ENCODE measurements around the gene FLNA.

Gene FLNA

DNA sequence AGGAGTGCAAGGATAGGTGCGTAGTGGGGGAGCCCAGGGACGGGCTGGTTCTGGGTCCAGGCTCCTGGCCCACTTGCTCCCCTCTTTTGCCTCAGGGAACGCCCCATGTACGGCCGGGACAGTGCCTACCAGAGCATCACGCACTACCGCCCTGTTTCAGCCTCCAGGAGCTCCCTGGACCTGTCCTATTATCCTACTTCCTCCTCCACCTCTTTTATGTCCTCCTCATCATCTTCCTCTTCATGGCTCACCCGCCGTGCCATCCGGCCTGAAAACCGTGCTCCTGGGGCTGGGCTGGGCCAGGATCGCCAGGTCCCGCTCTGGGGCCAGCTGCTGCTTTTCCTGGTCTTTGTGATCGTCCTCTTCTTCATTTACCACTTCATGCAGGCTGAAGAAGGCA is 6.4 kb upstream of the FLNA start:
- H3K4me2 ChIP-seq (ENCODE audit: low read length) = peak overlapping the region; percentile 73; the same call in 1 of the 2 replicates

DNA sequence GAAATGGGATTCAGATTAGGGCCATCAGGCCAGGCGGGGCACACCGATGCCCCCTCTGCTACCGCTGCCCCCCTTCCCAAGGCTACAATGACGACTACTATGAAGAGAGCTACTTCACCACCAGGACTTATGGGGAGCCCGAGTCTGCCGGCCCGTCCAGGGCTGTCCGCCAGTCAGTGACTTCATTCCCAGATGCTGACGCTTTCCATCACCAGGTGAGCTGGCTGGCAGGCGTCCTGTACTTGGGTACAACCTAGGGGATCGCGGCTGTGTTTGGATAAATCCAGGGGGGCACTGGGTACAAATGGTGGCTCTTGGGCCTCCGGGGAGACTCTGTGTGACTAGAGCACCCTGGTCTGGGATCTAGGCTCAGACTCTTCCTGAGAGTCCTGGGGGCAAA is 5.7 kb upstream of the FLNA start:
- peak overlapping the region; percentile 96 for H3K9ac ChIP-seq (ENCODE audit: low read length)
- H3K27ac ChIP-seq (ENCODE audit: low read depth, low read length, poor library complexity, severe bottlenecking) = no peak overlapping the region
- no peak for TF ChIP-seq EZH2 (IDR thresholded peaks at IDR 0.05; ENCODE audit: borderline replicate concordance, low read length)

More for the DNA sequence above, 6.4 kb upstream of the FLNA start:
- Histone ChIP-seq H3K79me2 (ENCODE audit: insufficient read depth, low read length) (no peaks in the 10 kb centered on the region; the same call in 1 of the 2 replicates), H2AFZ (ENCODE audit: low read length) (no peak overlapping the region), H3K4me3 (ENCODE audit: low read depth, low read length, poor library complexity, severe bottlenecking) (peak overlapping the region; percentile 90), H3K9ac (ENCODE audit: low read length) (peak overlapping the region; percentile 96; the same call in 1 of the 2 replicates), H3K9me3 (ENCODE audit: low read length) (no peaks in the 10 kb centered on the region), H3K27me3 (ENCODE audit: insufficient read depth, low read length) (no peaks in the 10 kb centered on the region), H4K20me1 (ENCODE audit: insufficient read depth, low read length) (no peaks in the 10 kb centered on the region), H3F3A (ENCODE audit: insufficient read depth, low read length) (no peaks in the 10 kb centered on the region), H3K4me1 (ENCODE audit: insufficient read depth, low read length, severe bottlenecking) (peaks cover 25% of the 10 kb centered on the region), H3K36me3 (ENCODE audit: insufficient read depth, low read length) (peaks cover 8% of the 10 kb centered on the region), H3K9me2 (ENCODE audit: low read depth, low read length) (no peaks in the 10 kb centered on the region), H3K27ac (ENCODE audit: low read depth, low read length, poor library complexity, severe bottlenecking) (no peak overlapping the region)
- TF ChIP-seq EZH2 (IDR thresholded peaks at IDR 0.05; ENCODE audit: borderline replicate concordance, low read length) = no peak
- TF ChIP-seq, protein P1, sequence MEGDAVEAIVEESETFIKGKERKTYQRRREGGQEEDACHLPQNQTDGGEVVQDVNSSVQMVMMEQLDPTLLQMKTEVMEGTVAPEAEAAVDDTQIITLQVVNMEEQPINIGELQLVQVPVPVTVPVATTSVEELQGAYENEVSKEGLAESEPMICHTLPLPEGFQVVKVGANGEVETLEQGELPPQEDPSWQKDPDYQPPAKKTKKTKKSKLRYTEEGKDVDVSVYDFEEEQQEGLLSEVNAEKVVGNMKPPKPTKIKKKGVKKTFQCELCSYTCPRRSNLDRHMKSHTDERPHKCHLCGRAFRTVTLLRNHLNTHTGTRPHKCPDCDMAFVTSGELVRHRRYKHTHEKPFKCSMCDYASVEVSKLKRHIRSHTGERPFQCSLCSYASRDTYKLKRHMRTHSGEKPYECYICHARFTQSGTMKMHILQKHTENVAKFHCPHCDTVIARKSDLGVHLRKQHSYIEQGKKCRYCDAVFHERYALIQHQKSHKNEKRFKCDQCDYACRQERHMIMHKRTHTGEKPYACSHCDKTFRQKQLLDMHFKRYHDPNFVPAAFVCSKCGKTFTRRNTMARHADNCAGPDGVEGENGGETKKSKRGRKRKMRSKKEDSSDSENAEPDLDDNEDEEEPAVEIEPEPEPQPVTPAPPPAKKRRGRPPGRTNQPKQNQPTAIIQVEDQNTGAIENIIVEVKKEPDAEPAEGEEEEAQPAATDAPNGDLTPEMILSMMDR (IDR thresholded peaks at IDR 0.05; ENCODE audit: low read length) = no peak

DNA sequence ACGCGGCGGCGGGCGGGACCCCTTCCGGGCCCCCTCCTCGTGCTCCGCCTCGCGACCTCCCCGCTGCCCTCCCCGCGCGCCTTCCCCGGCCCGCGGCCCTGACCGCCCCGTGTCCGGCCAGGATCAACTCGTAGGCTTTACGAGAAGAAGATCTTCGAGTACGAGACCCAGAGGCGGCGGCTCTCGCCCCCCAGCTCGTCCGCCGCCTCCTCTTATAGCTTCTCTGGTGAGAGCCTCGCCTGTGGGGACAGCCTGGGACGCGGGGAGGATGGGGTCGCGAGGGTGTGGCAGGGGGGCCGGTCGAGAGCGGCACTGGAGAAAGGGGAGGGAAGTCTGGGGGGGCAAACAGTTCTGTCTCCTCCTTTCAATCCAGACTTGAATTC is 5.1 kb upstream of the FLNA start:
- H2AFZ ChIP-seq (ENCODE audit: low read length) = no peak overlapping the region
- no peak for TF ChIP-seq EZH2 (IDR thresholded peaks at IDR 0.05; ENCODE audit: borderline replicate concordance, low read length)
- TF ChIP-seq, protein P1 (IDR thresholded peaks at IDR 0.05; ENCODE audit: low read length) = no peak
- peak overlapping the region; percentile 90 for H3K4me3 ChIP-seq (ENCODE audit: low read depth, low read length, poor library complexity, severe bottlenecking)
- H4K20me1 ChIP-seq (ENCODE audit: insufficient read depth, low read length) = no peaks in the 10 kb centered on the region
- peak overlapping the region; percentile 96 for H3K9ac ChIP-seq (ENCODE audit: low read length)
- peaks cover 30% of the 10 kb centered on the region for H3K4me1 ChIP-seq (ENCODE audit: insufficient read depth, low read length, severe bottlenecking)
- H3K79me2 ChIP-seq (ENCODE audit: insufficient read depth, low read length) = no peaks in the 10 kb centered on the region; the same call in 1 of the 2 replicates
- no peaks in the 10 kb centered on the region for H3K27me3 ChIP-seq (ENCODE audit: insufficient read depth, low read length)
- H3K4me2 ChIP-seq (ENCODE audit: low read length) = peak overlapping the region; percentile 73
- H3K9me2 ChIP-seq (ENCODE audit: low read depth, low read length) = no peaks in the 10 kb centered on the region
- H3F3A ChIP-seq (ENCODE audit: insufficient read depth, low read length) = no peaks in the 10 kb centered on the region
- no peaks in the 10 kb centered on the region for H3K9me3 ChIP-seq (ENCODE audit: low read length)
- H3K27ac ChIP-seq (ENCODE audit: low read depth, low read length, poor library complexity, severe bottlenecking) = peak overlapping the region; percentile 10
- H3K36me3 ChIP-seq (ENCODE audit: insufficient read depth, low read length) = peaks cover 8% of the 10 kb centered on the region

More for the DNA sequence above, 5.7 kb upstream of the FLNA start:
- Histone ChIP-seq H3K4me2 (ENCODE audit: low read length) (peak overlapping the region; percentile 73), H3K4me1 (ENCODE audit: insufficient read depth, low read length, severe bottlenecking) (peaks cover 25% of the 10 kb centered on the region), H3K79me2 (ENCODE audit: insufficient read depth, low read length) (no peaks in the 10 kb centered on the region; the same call in 1 of the 2 replicates), H3K27me3 (ENCODE audit: insufficient read depth, low read length) (no peaks in the 10 kb centered on the region), H3K36me3 (ENCODE audit: insufficient read depth, low read length) (peaks cover 8% of the 10 kb centered on the region), H2AFZ (ENCODE audit: low read length) (no peak overlapping the region), H3K9me3 (ENCODE audit: low read length) (no peaks in the 10 kb centered on the region), H3K9me2 (ENCODE audit: low read depth, low read length) (no peaks in the 10 kb centered on the region), H4K20me1 (ENCODE audit: insufficient read depth, low read length) (no peaks in the 10 kb centered on the region), H3F3A (ENCODE audit: insufficient read depth, low read length) (no peaks in the 10 kb centered on the region), H3K4me3 (ENCODE audit: low read depth, low read length, poor library complexity, severe bottlenecking) (peak overlapping the region; percentile 90)

Measured in OCI-LY1 (cell line).